GM19468 (cell line): Measurements from ENCODE around the gene RPL26.

Experiments
- ATAC-seq: cut with Tn5 transposase; IDR thresholded peaks from one replicate; pipeline ENCODE4 v1.9.1; 2021; ENCODE audit warnings: mild to moderate bottlenecking, moderate library complexity, moderate number of reproducible peaks; ENCODE audit not compliant: unreplicated experiment; ENCODE audit errors: extremely low read depth

The RPL26 gene

GRCh38 chr17:8333281-8333680, 49.7 kb downstream of the RPL26 start:
- ATAC-seq, result no peak

- ATAC-seq, result no peak
Measured at GRCh38 chr17:8332688-8333087, 50.3 kb downstream of the RPL26 start.

DNA sequence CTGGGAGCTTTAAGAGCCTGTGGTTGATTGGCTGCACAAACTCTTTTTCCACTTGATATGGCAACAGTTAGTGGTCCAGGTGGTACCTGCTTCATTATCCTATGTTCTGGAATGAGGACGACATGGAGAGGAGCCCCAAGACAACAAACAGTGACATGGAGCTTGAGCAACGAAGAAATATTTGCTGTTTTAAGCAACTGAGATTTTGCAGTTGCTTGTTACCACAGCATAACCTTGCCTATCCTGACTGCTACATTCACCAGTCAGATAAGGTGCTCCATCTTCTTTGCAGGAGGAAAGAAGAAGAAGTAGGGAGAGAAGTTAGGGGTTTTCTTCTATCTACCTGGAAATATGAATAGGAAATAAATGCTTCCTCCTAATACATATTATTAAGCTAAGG, 50.9 kb downstream of the RPL26 start:
- no peak for ATAC-seq
